Natural killer cell (primary cell): ENCODE data around the gene ST3GAL3. TPM values are rescaled to one million over a fixed set of nuclear protein-coding genes. Genes with fewer than 3 reads are reported as not detected.

Experiments
- ATAC-seq, 3 donors: fragments of 150-1000 bp in 2 of 3; fragments of 200-7000 bp in 1 of 3; cut with Tn5 transposase; 1 replicate in 1 of 3; 2 replicates in 2 of 3; pipeline ENCODE4 v1.10.0; 2021; ENCODE audit warnings: mild to moderate bottlenecking in 2 of 3, moderate library complexity in 2 of 3
- DNase-seq, 2 donors: peaks; one replicate each; pipeline versions ENCODE4 v3.0.0 to v3.0.0-alpha.2; 2013 to 2021; ENCODE audit warnings: mixed read lengths in 1 of 2
- H3K27ac ChIP-seq: one replicate; pipeline ENCODE4 v1.5.1; 2013; ENCODE audit warnings: mild to moderate bottlenecking, low read length
- H3K27me3 ChIP-seq: one replicate; pipeline ENCODE4 v1.6.1; 2013; ENCODE audit warnings: low read length; ENCODE audit not compliant: control insufficient read depth, insufficient read depth
- H3K36me3 ChIP-seq: one replicate; pipeline ENCODE4 v1.6.1; 2013; ENCODE audit warnings: low read length; ENCODE audit not compliant: control insufficient read depth, insufficient read depth
- H3K4me1 ChIP-seq: one replicate; pipeline ENCODE4 v1.6.1; 2013; ENCODE audit warnings: low read length; ENCODE audit not compliant: control insufficient read depth, insufficient read depth
- H3K4me3 ChIP-seq: one replicate; pipeline ENCODE4 v1.5.1; 2013; ENCODE audit warnings: low read length
- H3K9me3 ChIP-seq: one replicate; pipeline ENCODE4 v1.6.1; 2013; ENCODE audit warnings: low read length; ENCODE audit not compliant: control insufficient read depth, insufficient read depth
- H3K27ac Mint-ChIP-seq, 2 donors: one replicate each; pipeline ENCODE4 v1.8.0; 2022; ENCODE audit warnings: mild to moderate bottlenecking in 2 of 2, mixed read lengths in 2 of 2, moderate library complexity in 1 of 2
- H3K27me3 Mint-ChIP-seq, 2 donors: one replicate each; pipeline ENCODE4 v1.8.0; 2022; ENCODE audit warnings: low read depth in 2 of 2, mixed read lengths in 2 of 2
- H3K36me3 Mint-ChIP-seq: one replicate; pipeline ENCODE4 v1.8.0; 2022; ENCODE audit warnings: mixed read lengths
- H3K4me1 Mint-ChIP-seq, 2 donors: one replicate each; pipeline ENCODE4 v1.8.0; 2022; ENCODE audit warnings: mixed read lengths in 2 of 2
- H3K4me3 Mint-ChIP-seq: one replicate; pipeline ENCODE4 v1.8.0; 2022; ENCODE audit warnings: mild to moderate bottlenecking, moderate library complexity, mixed read lengths
- H3K9me3 Mint-ChIP-seq, 2 donors: one replicate each; pipeline ENCODE4 v1.8.0; 2022; ENCODE audit warnings: mixed read lengths in 2 of 2
- WGBS: methylation state at CpG from one replicate; pipeline ENCODE4 v1.1.7; 2013; ENCODE audit warnings: missing lambda C conversion rate; ENCODE audit not compliant: insufficient coverage; 5-methylcytosine and 5-hydroxymethylcytosine counted together
- intact Hi-C: fragments of 100-400 bp; cut with micrococcal nuclease; formaldehyde crosslinking; loops from one replicate; pipeline ENCODE4 v1.14.2; 2022
- total RNA-seq, 4 donors: library from RNA; stranded (reverse); fragments of 120-200 nt in 1 of 4; gene quantifications; one replicate each; pipeline versions ENCODE4 v1.2.3 to v1.2.4, GENCODE V29; 2013 to 2022
- TF ChIP-seq, protein P1 (sequence below): fragments of 200-600 bp; IDR thresholded peaks from one replicate; pipeline ENCODE4 v1.8.0; 2022; ENCODE audit warnings: antibody characterized with exemption

Gene ST3GAL3
- total RNA-seq, 3 donors from 2014 or later (not counting 1 experiment from before 2014, with no cell fraction given) = 22.2 to 27.3 (median 22.3) TPM

GRCh38 chr1:43957407-43958040 lies 250.2 kb downstream of the ST3GAL3 start:
- ATAC-seq = no peak
- Mint-ChIP-seq H3K4me3 (no peak overlapping the region), H3K4me1 (peaks cover 0 to 6% of the 10 kb centered on the region in 2 donors), H3K27ac (no peak overlapping the region), H3K9me3 (no peaks in the 10 kb centered on the region), H3K27me3 (no peaks in the 10 kb centered on the region), H3K36me3 (no peaks in the 10 kb centered on the region)
- H3K27me3 ChIP-seq = no peaks in the 10 kb centered on the region
- H3K36me3 ChIP-seq = peaks cover 29% of the 10 kb centered on the region
- TF ChIP-seq, protein P1, sequence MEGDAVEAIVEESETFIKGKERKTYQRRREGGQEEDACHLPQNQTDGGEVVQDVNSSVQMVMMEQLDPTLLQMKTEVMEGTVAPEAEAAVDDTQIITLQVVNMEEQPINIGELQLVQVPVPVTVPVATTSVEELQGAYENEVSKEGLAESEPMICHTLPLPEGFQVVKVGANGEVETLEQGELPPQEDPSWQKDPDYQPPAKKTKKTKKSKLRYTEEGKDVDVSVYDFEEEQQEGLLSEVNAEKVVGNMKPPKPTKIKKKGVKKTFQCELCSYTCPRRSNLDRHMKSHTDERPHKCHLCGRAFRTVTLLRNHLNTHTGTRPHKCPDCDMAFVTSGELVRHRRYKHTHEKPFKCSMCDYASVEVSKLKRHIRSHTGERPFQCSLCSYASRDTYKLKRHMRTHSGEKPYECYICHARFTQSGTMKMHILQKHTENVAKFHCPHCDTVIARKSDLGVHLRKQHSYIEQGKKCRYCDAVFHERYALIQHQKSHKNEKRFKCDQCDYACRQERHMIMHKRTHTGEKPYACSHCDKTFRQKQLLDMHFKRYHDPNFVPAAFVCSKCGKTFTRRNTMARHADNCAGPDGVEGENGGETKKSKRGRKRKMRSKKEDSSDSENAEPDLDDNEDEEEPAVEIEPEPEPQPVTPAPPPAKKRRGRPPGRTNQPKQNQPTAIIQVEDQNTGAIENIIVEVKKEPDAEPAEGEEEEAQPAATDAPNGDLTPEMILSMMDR = no peak
- H3K27ac ChIP-seq = no peak overlapping the region
- intact Hi-C loops = no loop called here
- H3K9me3 ChIP-seq = no peaks in the 10 kb centered on the region
- no peaks in the 10 kb centered on the region for H3K4me1 ChIP-seq
- WGBS = 94% methylated on average over 7 of the region's 7 CpGs
- no peak for DNase-seq
- no peak overlapping the region for H3K4me3 ChIP-seq

DNA sequence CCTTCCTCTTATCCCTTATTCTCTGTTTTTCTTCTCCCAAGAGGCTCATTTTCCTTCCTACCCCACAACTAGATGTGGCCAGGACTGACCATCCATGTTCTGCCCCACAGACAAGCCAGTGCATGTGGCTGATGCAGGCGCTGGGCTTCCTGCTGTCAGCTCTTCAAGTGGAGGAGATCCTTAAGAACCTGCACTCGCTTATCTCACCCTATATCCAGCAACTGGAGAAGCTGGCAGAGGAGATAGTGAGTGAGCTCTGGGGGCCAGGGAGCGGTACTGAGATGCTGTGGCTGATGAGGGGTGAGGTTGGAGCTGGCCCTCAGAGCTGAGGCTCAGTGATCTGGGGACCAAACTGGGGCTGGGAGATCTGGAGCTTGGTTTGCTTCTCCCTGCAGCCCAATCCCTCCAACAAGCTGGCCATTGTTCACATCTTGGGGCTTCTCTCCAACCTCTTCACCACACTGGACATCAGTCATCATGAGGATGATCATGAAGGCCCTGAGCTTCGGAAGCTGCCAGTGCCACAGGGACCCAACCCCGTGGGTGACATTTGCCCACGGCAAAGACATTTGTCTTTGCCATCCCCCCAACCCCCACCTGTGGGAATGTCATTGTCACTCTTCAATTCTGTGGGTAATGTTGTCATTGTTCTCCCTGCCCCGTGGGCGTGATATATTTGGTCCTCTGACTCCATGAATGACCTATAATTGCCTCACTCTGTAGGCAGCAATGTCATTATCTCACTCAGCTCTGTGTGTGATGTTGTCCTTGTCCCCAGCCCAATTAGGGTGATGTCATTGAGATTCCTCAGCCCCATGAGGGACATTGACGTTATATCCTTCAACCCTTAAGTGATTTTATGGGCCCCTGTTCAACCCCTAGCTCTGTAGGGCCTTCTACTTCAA lies 251.3 kb downstream of the ST3GAL3 start:
- H3K9me3 ChIP-seq = no peaks in the 10 kb centered on the region
- no peaks in the 10 kb centered on the region for H3K27me3 Mint-ChIP-seq
- no peak overlapping the region for H3K27ac Mint-ChIP-seq
- WGBS = 96% methylated on average over 8 of the region's 9 CpGs
- H3K36me3 ChIP-seq = peaks cover 31% of the 10 kb centered on the region
- intact Hi-C loops = no loop called here
- H3K36me3 Mint-ChIP-seq = no peaks in the 10 kb centered on the region
- DNase-seq (no peak), ATAC-seq (no peak)
- TF ChIP-seq, protein P1 = no peak
- no peaks in the 10 kb centered on the region for H3K9me3 Mint-ChIP-seq
- no peak overlapping the region for H3K4me3 Mint-ChIP-seq
- H3K4me1 Mint-ChIP-seq = peaks cover 0 to 6% of the 10 kb centered on the region in 2 donors
- H3K4me3 ChIP-seq = no peak overlapping the region
- no peaks in the 10 kb centered on the region for H3K27me3 ChIP-seq
- no peaks in the 10 kb centered on the region for H3K4me1 ChIP-seq
- H3K27ac ChIP-seq = no peak overlapping the region

- 95% methylated on average over 8 of the region's 8 CpGs for WGBS
- H3K27me3 ChIP-seq = no peaks in the 10 kb centered on the region
- intact Hi-C loops = no loop called here
- H3K4me1 Mint-ChIP-seq = no peaks in the 10 kb centered on the region
- no peak overlapping the region for H3K4me3 ChIP-seq
- H3K9me3 ChIP-seq = no peaks in the 10 kb centered on the region
- H3K36me3 ChIP-seq = peaks cover 31% of the 10 kb centered on the region
- H3K27ac Mint-ChIP-seq = no peak overlapping the region
- H3K4me3 Mint-ChIP-seq = no peak overlapping the region
- no peak for DNase-seq
- TF ChIP-seq, protein P1 = no peak
- H3K27me3 Mint-ChIP-seq = no peaks in the 10 kb centered on the region
- no peaks in the 10 kb centered on the region for H3K9me3 Mint-ChIP-seq
- no peaks in the 10 kb centered on the region for H3K36me3 Mint-ChIP-seq
- no peak overlapping the region for H3K27ac ChIP-seq
- ATAC-seq = no peak
- no peaks in the 10 kb centered on the region for H3K4me1 ChIP-seq
These were observed 253.5 kb downstream of the ST3GAL3 start for GRCh38 chr1:43960798-43961197.
